Heart right ventricle (tissue), 16 donors: ENCODE measurements around the gene MUC5B. TPM values are rescaled to one million over a fixed set of nuclear protein-coding genes. Genes with fewer than 3 reads are reported as not detected.

Experiments
- ATAC-seq, 8 donors: fragments of 200-7000 bp; cut with Tn5 transposase; one replicate each; pipeline ENCODE4 v1.9.1; 2020; ENCODE audit warnings: mild to moderate bottlenecking in 8 of 8, moderate library complexity in 8 of 8, moderate number of reproducible peaks in 1 of 8
- DNase-seq, 2 donors: peaks; one replicate each; pipeline ENCODE4 v3.0.0-alpha.2; 2020
- H3K27ac ChIP-seq, 10 donors: fragments of 200-600 bp; sonication (generic) in 2 of 10; one replicate each; pipeline versions ENCODE4 v1.5.0 to v1.8.0; 2020 to 2022; ENCODE audit warnings: mild to moderate bottlenecking in 3 of 10
- H3K27me3 ChIP-seq, 7 donors: fragments of 200-600 bp; one replicate each; pipeline ENCODE4 v1.8.0; 2021 to 2022; ENCODE audit warnings: mild to moderate bottlenecking in 2 of 7
- H3K36me3 ChIP-seq, 9 donors: fragments of 200-600 bp; sonication (generic) in 1 of 9; one replicate each; pipeline versions ENCODE4 v1.5.0 to v1.8.0; 2020 to 2022; ENCODE audit warnings: mild to moderate bottlenecking in 2 of 9
- H3K4me1 ChIP-seq, 9 donors: fragments of 200-600 bp; sonication (generic) in 1 of 9; one replicate each; pipeline versions ENCODE4 v1.5.0 to v1.8.0; 2020 to 2022; ENCODE audit warnings: mild to moderate bottlenecking in 4 of 9
- H3K4me3 ChIP-seq, 10 donors: fragments of 200-600 bp; sonication (generic) in 2 of 10; one replicate each; pipeline versions ENCODE4 v1.5.0 to v1.8.0; 2020 to 2022; ENCODE audit warnings: mild to moderate bottlenecking in 7 of 10, moderate library complexity in 2 of 10
- H3K9me3 ChIP-seq, 11 donors: fragments of 200-600 bp in 10 of 11; sonication (generic) in 2 of 11; one replicate each; pipeline versions ENCODE4 v1.5.0 to v1.8.0; 2013 to 2022; ENCODE audit warnings: mild to moderate bottlenecking in 2 of 11, control low read depth in 1 of 11, moderate library complexity in 1 of 11
- CTCF ChIP-seq, 9 donors: fragments of 200-600 bp; sonication (generic) in 2 of 9; IDR thresholded peaks; one replicate each; pipeline versions ENCODE4 v1.5.0 to v1.8.0; 2021 to 2022; ENCODE audit warnings: antibody characterized with exemption in 9 of 9, mild to moderate bottlenecking in 5 of 9, moderate library complexity in 1 of 9
- WGBS, 2 donors: extraction: QIAGEN DNeasy Blood & Tissue Kit; methylation state at CpG; one replicate each; pipeline ENCODE4 v1.1.7; 2013; ENCODE audit warnings: inconsistent platforms in 1 of 2; 5-methylcytosine and 5-hydroxymethylcytosine counted together
- intact Hi-C, 10 donors: fragments of 100-400 bp; cut with DNase I; formaldehyde crosslinking; loops; one replicate each; pipeline versions ENCODE4 v1.11.1 to v1.14.2; 2022
- polyA plus RNA-seq, 2 donors: library from polyadenylated mRNA; stranded (reverse); fragments of 200-250 nt; gene quantifications; one replicate each; pipeline ENCODE4 v1.2.3, GENCODE V29; 2013
- total RNA-seq, 10 donors: library from RNA; stranded (reverse); fragmentation: NEBNext Ultra II Directional in 3 of 10; extraction: Animal tissue kit (Norgen Biotek cat#: 25700) in 3 of 10; gene quantifications; one replicate each; pipeline versions ENCODE4 v1.2.1 to v1.2.4, GENCODE V29; 2021 to 2023
- donor health status: Arrhythmogenic right ventricular cardiomyopathy.
- donor health status: ischemic (EF 13 %, LVEDD 7.1; RV severe dilation, severe dysfunction).
- donor health status: healthy with polysubstance abuse.
- donor health status: DM: no; HTN: yes; CAD: no.
- donor health status: DM: no; HTN: no; CAD: no.
- donor health status: ischemic (EF 25% LVEDD 6.9; RV normal size, moderate dysfunction).
- donor health status: ischemic (EF 25% LVEDD 5.7; RV mildly dilated, moderate dysfunction).
- donor health status: healthy.
- donor health status: DM: yes; HTN: yes; CAD: no.
- donor health status: Ischemic cardiomyopathy.
- donor health status: ischemic (EF 35%, LVEDD 5.7; RV mildly dilated, moderate dysfunction).
- donor health status: nonischemic (EF 11% LVEDD 7.7; RV severe dilation, severe dysfunction).
- donor health status: DM: yes; HTN: yes; CAD: no.
- donor health status: PGD.
- donor health status: ischemic (EF 29% LVEDD 5.4; RV normal size, mild dysfunction).
- donor health status: nonischemic (EF 23%, LVEDD 6.1; RV moderate dilation, normal function).

The MUC5B gene
- total and polyA plus RNA-seq, 12 donors: not detected

GRCh38 chr11:1251236-1251770 lies 28.4 kb downstream of the MUC5B start:
- Histone ChIP-seq H3K27ac (no peak overlapping the region), H3K36me3 (no peaks in the 10 kb centered on the region), H3K9me3 (no peaks in the 10 kb centered on the region), H3K4me3 (no peak overlapping the region), H3K4me1 (no peaks in the 10 kb centered on the region), H3K27me3 (no peaks in the 10 kb centered on the region)
- WGBS, 2 donors: 94 to 95% methylated on average over 16 of the region's 16 CpGs
- TF ChIP-seq CTCF (IDR thresholded peaks at IDR 0.05): no peak
- ATAC-seq: no peak
- DNase-seq: no peak
- intact Hi-C loops: no loop called here

GRCh38 chr11:1252371-1253102 lies 29.7 kb downstream of the MUC5B start:
- intact Hi-C loops: no loop called here
- ATAC-seq: peak in 1 of 8 donors; percentile 27
- Histone ChIP-seq H3K9me3 (no peaks in the 10 kb centered on the region), H3K4me1 (no peaks in the 10 kb centered on the region), H3K4me3 (no peak overlapping the region), H3K36me3 (no peaks in the 10 kb centered on the region), H3K27ac (no peak overlapping the region), H3K27me3 (no peaks in the 10 kb centered on the region)
- no peak for DNase-seq
- no peak for TF ChIP-seq CTCF (IDR thresholded peaks at IDR 0.05)
- WGBS, 2 donors: 94% methylated on average over 38 of the region's 38 CpGs

- no peak overlapping the region for H3K4me3 ChIP-seq
- ATAC-seq: no peak
- H3K4me1 ChIP-seq: no peaks in the 10 kb centered on the region
- TF ChIP-seq CTCF (IDR thresholded peaks at IDR 0.05): no peak
- no peak for DNase-seq
- H3K27ac ChIP-seq: no peak overlapping the region
- WGBS, 2 donors: 89 to 92% methylated on average over 9 of the region's 9 CpGs
- H3K27me3 ChIP-seq: no peaks in the 10 kb centered on the region
- H3K36me3 ChIP-seq: no peaks in the 10 kb centered on the region
- no peaks in the 10 kb centered on the region for H3K9me3 ChIP-seq
- intact Hi-C loops: no loop called here
Observed at GRCh38 chr11:1253103-1253485, 30.2 kb downstream of the MUC5B start.

- DNase-seq (no peak), ATAC-seq (no peak)
- Histone ChIP-seq H3K36me3 (no peaks in the 10 kb centered on the region), H3K9me3 (no peaks in the 10 kb centered on the region), H3K4me1 (no peaks in the 10 kb centered on the region), H3K4me3 (no peak overlapping the region), H3K27me3 (no peaks in the 10 kb centered on the region), H3K27ac (no peak overlapping the region)
- TF ChIP-seq CTCF (IDR thresholded peaks at IDR 0.05): no peak
- WGBS, 2 donors: 89 to 93% methylated on average over 22 of the region's 22 CpGs
- intact Hi-C loops: no loop called here
Observed at GRCh38 chr11:1254086-1254648, 31.3 kb downstream of the MUC5B start.
